GM23248 (cell line): ENCODE results near the gene SVOPL.

Experiments used
- EZH2 ChIP-seq: fragments of 200-600 bp; sonication (generic); IDR thresholded peaks from 2 replicates; pipeline ENCODE4 v1.6.1; 2018; ENCODE audit warnings: antibody characterized with exemption, mild to moderate bottlenecking; ENCODE audit not compliant: insufficient read depth, poor library complexity, severe bottlenecking
- EZH2phosphoT487 ChIP-seq: fragments of 200-600 bp; sonication (generic); IDR thresholded peaks from 2 replicates; pipeline ENCODE4 v1.6.1; 2018; ENCODE audit warnings: antibody characterized with exemption, moderate library complexity, mild to moderate bottlenecking, low read depth; ENCODE audit not compliant: insufficient read depth

- TF ChIP-seq EZH2 (no peak), EZH2phosphoT487 (no peak)
Measured at GRCh38 chr7:138546829-138547228, 154.3 kb downstream of the SVOPL start.
